GM18870 (cell line): Measurements from ENCODE around the gene KCTD1.

Experiments
- ATAC-seq: cut with Tn5 transposase; IDR thresholded peaks from one replicate; pipeline ENCODE4 v1.9.1; 2021; ENCODE audit warnings: moderate library complexity; ENCODE audit not compliant: unreplicated experiment

Gene KCTD1

GRCh38 chr18:26549263-26550094 is 1.1 kb upstream of the KCTD1 start:
- no peak for ATAC-seq

- no peak for ATAC-seq
Measured at GRCh38 chr18:26547646-26548414, 523 bp downstream of the KCTD1 start.

- no peak for ATAC-seq
Measured at GRCh38 chr18:26546875-26547645, 1.3 kb downstream of the KCTD1 start.

- no peak for ATAC-seq
Measured at GRCh38 chr18:26546170-26546874, 2.0 kb downstream of the KCTD1 start.

GRCh38 chr18:26545335-26546123 is 2.8 kb downstream of the KCTD1 start:
- ATAC-seq, result no peak

- no peak for ATAC-seq
Measured at GRCh38 chr18:26544451-26544850, 3.9 kb downstream of the KCTD1 start.

- no peak for ATAC-seq
Measured at GRCh38 chr18:26543373-26543772, 5.0 kb downstream of the KCTD1 start.

- ATAC-seq, result no peak
Measured at GRCh38 chr18:26540043-26540628, 8.2 kb downstream of the KCTD1 start.

GRCh38 chr18:26538524-26538923 is 9.8 kb downstream of the KCTD1 start:
- no peak for ATAC-seq

- no peak for ATAC-seq
Measured at GRCh38 chr18:26536664-26537063, 11.7 kb downstream of the KCTD1 start.

- no peak for ATAC-seq
Measured at GRCh38 chr18:26536032-26536431, 12.3 kb downstream of the KCTD1 start.

- no peak for ATAC-seq
Measured at GRCh38 chr18:26535630-26536029, 12.7 kb downstream of the KCTD1 start.

GRCh38 chr18:26532367-26533340 is 15.7 kb downstream of the KCTD1 start:
- no peak for ATAC-seq

- no peak for ATAC-seq
Measured at GRCh38 chr18:26531605-26532298, 16.6 kb downstream of the KCTD1 start.

GRCh38 chr18:26526966-26527234 is 21.5 kb downstream of the KCTD1 start:
- ATAC-seq, result no peak

GRCh38 chr18:26526128-26526965 is 22.0 kb downstream of the KCTD1 start:
- no peak for ATAC-seq
